ENCODE results near the gene KIF6. TPM values are rescaled to one million over a fixed set of nuclear protein-coding genes. Genes with fewer than 3 reads are reported as not detected.

The KIF6 gene
- total RNA-seq, 4 donors from 2014 or later = under 0.01 to 0.34 (median 0.19) TPM; not detected in 1

DNA sequence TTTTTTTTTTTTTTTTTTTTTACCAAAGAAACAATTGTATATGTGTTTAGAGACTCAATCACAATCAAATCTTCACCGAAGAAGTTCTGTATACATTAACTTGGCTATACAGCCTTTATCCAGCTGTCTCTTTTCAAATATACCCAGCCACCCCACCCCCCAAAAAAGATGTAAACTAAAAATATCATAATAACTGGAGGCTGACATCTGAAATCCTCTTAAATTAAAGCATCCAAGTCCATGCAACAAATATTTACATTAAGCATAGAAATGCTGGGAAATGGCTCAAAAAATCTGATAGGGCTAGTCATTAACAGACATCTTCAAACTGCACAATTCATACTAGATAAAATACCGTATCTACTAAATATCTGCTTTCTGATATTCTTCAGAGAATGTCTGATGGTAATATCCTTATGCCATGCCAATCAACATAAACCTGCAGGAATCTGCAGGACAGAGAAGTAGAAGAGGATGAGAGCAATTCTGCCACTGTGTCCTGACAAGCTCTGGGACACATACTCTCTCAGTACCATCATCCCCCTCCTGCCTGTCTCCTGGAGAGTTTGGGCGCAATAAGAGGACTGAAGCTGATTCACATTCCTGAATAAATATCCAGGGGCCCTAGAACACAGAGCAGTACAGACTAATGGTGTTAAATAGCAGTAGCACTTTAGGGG, 152.4 kb downstream of the KIF6 start:
- TF ChIP-seq, protein P1, sequence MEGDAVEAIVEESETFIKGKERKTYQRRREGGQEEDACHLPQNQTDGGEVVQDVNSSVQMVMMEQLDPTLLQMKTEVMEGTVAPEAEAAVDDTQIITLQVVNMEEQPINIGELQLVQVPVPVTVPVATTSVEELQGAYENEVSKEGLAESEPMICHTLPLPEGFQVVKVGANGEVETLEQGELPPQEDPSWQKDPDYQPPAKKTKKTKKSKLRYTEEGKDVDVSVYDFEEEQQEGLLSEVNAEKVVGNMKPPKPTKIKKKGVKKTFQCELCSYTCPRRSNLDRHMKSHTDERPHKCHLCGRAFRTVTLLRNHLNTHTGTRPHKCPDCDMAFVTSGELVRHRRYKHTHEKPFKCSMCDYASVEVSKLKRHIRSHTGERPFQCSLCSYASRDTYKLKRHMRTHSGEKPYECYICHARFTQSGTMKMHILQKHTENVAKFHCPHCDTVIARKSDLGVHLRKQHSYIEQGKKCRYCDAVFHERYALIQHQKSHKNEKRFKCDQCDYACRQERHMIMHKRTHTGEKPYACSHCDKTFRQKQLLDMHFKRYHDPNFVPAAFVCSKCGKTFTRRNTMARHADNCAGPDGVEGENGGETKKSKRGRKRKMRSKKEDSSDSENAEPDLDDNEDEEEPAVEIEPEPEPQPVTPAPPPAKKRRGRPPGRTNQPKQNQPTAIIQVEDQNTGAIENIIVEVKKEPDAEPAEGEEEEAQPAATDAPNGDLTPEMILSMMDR (IDR thresholded peaks at IDR 0.05; ENCODE audit: low read depth) = no peak

DNA sequence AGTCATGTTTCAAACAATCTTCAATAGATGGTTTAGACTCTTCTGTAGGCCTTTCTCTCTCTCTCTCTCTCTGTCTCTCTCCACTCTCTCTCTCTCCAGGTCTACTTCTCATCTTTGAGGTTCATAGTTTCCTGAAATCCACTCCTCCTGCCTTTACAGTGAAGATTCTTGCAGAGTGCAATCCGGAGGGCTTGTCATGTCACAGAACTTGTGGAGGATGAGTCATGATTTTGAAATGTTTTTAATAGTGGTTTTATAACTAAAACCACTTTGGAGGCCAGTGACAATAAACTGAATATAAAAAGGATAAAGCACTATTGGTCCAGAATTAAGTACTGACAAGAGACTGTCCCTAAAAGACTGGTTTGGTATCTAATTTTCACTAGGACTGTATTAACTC, 156.3 kb downstream of the KIF6 start:
- TF ChIP-seq, protein P1 (IDR thresholded peaks at IDR 0.05; ENCODE audit: low read depth) = no peak

DNA sequence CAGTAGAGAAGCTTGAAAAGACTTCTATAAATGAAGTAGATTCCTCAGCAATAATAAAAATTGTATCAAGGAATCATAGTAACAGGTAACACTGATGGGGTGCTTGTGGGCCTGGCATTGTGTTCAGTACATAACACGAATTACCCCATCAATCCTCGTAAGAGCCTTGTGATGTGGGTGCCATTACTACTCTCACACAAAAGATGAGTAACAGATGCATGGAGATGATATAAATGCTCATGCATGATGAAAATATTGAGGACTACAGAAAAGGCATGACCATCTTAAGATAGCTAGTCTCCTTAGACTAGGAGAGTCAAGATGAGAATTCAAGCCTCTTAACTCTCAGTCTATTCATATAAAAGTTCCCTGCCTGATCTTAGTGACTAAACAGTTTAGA, 158.1 kb downstream of the KIF6 start:
- TF ChIP-seq, protein P1 (IDR thresholded peaks at IDR 0.05; ENCODE audit: low read depth) = no peak

DNA sequence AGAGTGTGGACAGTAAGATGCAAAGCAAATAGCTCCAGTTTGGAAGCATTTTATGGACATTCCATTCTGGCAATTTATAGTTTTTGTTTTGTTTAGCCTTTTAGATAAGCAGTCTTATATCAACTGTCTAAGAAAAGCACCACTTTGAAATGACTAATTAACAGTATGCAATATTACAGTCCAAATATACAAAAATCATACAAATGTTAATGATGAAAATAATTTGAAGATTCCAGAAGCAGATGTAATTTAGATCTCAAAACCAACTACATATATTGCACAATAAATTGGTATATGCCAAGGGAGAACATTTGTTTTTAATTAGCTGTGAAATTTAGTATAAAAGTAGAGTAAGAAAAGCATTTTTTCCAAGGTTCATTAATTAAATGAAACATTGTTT, 158.8 kb downstream of the KIF6 start:
- TF ChIP-seq, protein P1 (IDR thresholded peaks at IDR 0.05; ENCODE audit: low read depth) = no peak

DNA sequence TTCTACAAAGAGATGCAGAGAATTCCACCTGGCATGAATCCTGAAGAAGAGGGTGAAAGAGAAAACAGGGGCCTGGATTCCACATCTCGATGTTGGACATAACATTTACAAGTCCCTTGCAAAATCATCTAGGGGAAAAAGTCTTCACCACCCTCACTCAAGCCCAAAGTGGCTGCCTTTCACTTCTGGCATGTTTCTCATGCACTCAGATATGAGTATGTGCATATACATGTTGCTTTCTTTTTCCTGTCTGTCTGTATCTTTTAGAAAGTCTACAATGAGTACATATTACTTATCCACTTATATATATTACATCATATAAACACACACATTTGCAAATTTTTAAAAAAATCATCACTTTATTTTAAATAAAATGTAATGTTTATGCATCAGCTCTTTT, 159.3 kb downstream of the KIF6 start:
- TF ChIP-seq, protein P1 (IDR thresholded peaks at IDR 0.05; ENCODE audit: low read depth) = no peak

DNA sequence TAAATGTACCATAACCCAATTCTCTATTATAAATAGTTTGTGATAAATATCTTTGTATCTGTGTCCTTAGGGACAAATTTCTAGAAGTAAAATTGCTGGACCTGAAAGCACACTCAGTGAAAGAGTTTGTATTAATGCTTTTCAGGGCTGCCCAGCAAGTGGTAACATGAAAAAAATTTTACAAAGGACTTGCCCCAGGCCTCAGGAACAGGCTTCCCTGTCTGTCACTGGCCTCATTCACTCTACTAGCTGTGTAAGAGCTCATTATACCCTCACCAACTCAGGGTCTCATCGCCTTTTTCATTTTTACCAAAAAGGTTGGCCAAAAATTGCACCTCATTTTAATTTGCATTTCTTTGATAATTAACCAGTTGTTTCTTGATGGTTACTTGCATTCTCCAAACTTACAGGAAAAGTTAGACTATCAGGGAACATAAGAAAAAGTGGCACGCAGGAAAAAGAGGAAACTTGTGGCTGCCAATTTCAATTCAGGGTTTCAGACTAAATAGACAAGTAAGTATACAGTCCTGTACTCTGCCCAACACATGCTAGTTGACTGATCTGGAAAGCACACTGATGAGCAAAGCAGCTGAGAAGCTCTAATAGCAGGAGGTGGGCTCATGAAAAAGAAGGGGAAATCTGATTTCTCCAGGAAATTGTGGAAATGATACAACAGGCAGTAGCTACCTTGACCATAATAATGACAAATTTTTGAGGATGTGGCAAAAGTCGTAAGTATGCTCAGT, 161.5 kb downstream of the KIF6 start:
- TF ChIP-seq, protein P1 (IDR thresholded peaks at IDR 0.05; ENCODE audit: low read depth) = no peak

DNA sequence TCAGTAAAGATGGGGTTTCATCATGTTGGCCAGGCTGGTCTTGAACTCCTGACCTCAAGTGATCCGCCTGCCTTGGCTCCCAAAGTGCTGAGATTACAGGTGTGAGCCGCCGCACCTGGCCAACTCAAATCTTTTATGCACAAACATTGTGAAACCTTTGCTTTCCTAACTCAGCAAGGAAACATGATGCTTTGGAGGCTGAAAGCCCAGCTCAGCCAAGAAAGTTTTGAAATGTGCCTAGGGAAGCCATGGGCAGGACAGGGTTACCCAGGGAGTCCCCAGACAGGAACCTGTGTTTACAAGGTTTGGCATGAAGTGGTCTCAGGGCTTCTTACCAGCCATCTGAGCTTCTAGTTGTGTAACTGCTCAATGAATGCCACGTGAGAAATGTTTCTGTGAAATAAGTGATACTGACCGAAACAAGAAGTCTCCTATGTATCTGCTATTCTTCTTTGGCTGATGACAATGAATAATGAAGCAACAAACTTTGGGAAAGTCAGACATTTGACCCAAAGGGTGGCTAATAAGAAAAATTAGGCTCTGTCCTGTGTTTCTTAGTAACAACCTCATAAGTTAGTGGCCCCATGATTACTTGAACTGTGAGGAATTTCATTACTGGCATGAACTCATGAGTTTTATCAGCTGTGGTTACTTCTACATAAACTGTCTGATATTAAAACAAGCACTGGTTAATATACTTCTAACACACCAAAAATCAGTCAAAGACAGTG, 163.5 kb downstream of the KIF6 start:
- TF ChIP-seq, protein P1 (IDR thresholded peaks at IDR 0.05; ENCODE audit: low read depth) = no peak
